GM23338 (cell line): ENCODE data around the gene GRIFIN. TPM values are rescaled to one million over a fixed set of nuclear protein-coding genes. Genes with fewer than 3 reads are reported as not detected.

ENCODE experiments used
- EZH2phosphoT487 ChIP-seq: fragments of 200-600 bp; sonication (generic); IDR thresholded peaks from one replicate; pipeline ENCODE4 v1.8.1; 2018; ENCODE audit warnings: antibody characterized with exemption; ENCODE audit not compliant: unreplicated experiment
- polyA plus RNA-seq: library from polyadenylated mRNA; unstranded; fragments of >200 nt; fragmentation: Nextera tagmentation; extraction: Ambion mirVana; gene quantifications from 2 replicates; pipeline ENCODE4 v1.2.1, GENCODE V29; 2016
- total RNA-seq: library from RNA; depleted of rRNA; stranded (reverse); fragments of >200 nt; shearing (Covaris generic); gene quantifications from 2 replicates; pipeline ENCODE4 v1.2.3, GENCODE V29; 2014
- TF ChIP-seq, protein P1 (sequence below): fragments of 250-450 bp; sonication (Bioruptor Pico); IDR thresholded peaks from 2 replicates; pipeline ENCODE4 v1.5.0; 2020; ENCODE audit warnings: mild to moderate bottlenecking, moderate library complexity
- TF ChIP-seq, protein P2 (sequence below), 2 experiments: fragments of 200-600 bp in 1 of 2; sonication (generic) in 1 of 2; conservative IDR thresholded peaks; 2 replicates each; pipeline versions ENCODE4 v1.5.1 to v1.6.1; 2016 to 2017; ENCODE audit warnings: antibody characterized with exemption in 2 of 2, low read depth in 2 of 2, mild to moderate bottlenecking in 2 of 2, moderate library complexity in 1 of 2
- TF ChIP-seq, protein P3 (sequence below): IDR thresholded peaks from one replicate; pipeline ENCODE4 v1.6.1; 2018; ENCODE audit warnings: antibody characterized with exemption; ENCODE audit not compliant: unreplicated experiment
- TF ChIP-seq, protein P4 (sequence below): IDR thresholded peaks from 2 replicates; pipeline ENCODE4 v1.6.1; 2016; ENCODE audit warnings: antibody characterized with exemption

The GRIFIN gene
- total and polyA plus RNA-seq, 2 experiments from 2014 or later, result not detected

DNA sequence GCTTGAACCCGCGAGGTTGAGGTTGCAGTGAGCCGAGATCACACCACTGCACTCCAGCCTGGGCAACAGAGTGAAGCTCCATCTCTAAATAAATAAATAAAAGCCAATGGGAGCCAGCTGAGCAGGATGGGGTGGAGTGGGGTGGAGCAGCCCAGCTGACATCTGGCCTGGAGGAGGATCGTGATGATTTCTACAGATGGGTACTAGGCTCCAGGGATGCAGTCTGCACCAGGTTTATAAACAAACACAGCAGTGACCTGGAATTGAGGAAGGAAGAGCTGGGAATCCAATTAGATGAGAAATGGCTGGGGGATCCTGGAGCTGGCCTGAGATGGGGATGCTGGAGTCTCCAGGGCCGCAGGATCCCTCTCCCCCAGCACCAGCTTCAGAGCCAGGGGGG is 7.3 kb upstream of the GRIFIN start (continued):
- TF ChIP-seq, protein P1, sequence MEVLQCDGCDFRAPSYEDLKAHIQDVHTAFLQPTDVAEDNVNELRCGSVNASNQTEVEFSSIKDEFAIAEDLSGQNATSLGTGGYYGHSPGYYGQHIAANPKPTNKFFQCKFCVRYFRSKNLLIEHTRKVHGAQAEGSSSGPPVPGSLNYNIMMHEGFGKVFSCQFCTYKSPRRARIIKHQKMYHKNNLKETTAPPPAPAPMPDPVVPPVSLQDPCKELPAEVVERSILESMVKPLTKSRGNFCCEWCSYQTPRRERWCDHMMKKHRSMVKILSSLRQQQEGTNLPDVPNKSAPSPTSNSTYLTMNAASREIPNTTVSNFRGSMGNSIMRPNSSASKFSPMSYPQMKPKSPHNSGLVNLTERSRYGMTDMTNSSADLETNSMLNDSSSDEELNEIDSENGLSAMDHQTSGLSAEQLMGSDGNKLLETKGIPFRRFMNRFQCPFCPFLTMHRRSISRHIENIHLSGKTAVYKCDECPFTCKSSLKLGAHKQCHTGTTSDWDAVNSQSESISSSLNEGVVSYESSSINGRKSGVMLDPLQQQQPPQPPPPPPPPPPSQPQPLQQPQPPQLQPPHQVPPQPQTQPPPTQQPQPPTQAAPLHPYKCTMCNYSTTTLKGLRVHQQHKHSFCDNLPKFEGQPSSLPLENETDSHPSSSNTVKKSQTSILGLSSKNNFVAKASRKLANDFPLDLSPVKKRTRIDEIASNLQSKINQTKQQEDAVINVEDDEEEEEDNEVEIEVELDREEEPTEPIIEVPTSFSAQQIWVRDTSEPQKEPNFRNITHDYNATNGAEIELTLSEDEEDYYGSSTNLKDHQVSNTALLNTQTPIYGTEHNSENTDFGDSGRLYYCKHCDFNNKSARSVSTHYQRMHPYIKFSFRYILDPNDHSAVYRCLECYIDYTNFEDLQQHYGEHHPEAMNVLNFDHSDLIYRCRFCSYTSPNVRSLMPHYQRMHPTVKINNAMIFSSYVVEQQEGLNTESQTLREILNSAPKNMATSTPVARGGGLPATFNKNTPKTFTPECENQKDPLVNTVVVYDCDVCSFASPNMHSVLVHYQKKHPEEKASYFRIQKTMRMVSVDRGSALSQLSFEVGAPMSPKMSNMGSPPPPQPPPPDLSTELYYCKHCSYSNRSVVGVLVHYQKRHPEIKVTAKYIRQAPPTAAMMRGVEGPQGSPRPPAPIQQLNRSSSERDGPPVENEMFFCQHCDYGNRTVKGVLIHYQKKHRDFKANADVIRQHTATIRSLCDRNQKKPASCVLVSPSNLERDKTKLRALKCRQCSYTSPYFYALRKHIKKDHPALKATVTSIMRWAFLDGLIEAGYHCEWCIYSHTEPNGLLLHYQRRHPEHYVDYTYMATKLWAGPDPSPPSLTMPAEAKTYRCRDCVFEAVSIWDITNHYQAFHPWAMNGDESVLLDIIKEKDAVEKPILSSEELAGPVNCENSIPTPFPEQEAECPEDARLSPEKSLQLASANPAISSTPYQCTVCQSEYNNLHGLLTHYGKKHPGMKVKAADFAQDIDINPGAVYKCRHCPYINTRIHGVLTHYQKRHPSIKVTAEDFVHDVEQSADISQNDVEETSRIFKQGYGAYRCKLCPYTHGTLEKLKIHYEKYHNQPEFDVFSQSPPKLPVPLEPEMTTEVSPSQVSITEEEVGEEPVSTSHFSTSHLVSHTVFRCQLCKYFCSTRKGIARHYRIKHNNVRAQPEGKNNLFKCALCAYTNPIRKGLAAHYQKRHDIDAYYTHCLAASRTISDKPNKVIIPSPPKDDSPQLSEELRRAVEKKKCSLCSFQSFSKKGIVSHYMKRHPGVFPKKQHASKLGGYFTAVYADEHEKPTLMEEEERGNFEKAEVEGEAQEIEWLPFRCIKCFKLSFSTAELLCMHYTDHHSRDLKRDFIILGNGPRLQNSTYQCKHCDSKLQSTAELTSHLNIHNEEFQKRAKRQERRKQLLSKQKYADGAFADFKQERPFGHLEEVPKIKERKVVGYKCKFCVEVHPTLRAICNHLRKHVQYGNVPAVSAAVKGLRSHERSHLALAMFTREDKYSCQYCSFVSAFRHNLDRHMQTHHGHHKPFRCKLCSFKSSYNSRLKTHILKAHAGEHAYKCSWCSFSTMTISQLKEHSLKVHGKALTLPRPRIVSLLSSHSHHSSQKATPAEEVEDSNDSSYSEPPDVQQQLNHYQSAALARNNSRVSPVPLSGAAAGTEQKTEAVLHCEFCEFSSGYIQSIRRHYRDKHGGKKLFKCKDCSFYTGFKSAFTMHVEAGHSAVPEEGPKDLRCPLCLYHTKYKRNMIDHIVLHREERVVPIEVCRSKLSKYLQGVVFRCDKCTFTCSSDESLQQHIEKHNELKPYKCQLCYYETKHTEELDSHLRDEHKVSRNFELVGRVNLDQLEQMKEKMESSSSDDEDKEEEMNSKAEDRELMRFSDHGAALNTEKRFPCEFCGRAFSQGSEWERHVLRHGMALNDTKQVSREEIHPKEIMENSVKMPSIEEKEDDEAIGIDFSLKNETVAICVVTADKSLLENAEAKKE (CRISPR knock-in tag), result no peak
- TF ChIP-seq, protein P2, sequence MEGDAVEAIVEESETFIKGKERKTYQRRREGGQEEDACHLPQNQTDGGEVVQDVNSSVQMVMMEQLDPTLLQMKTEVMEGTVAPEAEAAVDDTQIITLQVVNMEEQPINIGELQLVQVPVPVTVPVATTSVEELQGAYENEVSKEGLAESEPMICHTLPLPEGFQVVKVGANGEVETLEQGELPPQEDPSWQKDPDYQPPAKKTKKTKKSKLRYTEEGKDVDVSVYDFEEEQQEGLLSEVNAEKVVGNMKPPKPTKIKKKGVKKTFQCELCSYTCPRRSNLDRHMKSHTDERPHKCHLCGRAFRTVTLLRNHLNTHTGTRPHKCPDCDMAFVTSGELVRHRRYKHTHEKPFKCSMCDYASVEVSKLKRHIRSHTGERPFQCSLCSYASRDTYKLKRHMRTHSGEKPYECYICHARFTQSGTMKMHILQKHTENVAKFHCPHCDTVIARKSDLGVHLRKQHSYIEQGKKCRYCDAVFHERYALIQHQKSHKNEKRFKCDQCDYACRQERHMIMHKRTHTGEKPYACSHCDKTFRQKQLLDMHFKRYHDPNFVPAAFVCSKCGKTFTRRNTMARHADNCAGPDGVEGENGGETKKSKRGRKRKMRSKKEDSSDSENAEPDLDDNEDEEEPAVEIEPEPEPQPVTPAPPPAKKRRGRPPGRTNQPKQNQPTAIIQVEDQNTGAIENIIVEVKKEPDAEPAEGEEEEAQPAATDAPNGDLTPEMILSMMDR (conservative IDR thresholded peaks at IDR 0.05; ENCODE audit: low read depth in 2 of 2), result no peak
- TF ChIP-seq EZH2phosphoT487, result no peak
- TF ChIP-seq, protein P3, sequence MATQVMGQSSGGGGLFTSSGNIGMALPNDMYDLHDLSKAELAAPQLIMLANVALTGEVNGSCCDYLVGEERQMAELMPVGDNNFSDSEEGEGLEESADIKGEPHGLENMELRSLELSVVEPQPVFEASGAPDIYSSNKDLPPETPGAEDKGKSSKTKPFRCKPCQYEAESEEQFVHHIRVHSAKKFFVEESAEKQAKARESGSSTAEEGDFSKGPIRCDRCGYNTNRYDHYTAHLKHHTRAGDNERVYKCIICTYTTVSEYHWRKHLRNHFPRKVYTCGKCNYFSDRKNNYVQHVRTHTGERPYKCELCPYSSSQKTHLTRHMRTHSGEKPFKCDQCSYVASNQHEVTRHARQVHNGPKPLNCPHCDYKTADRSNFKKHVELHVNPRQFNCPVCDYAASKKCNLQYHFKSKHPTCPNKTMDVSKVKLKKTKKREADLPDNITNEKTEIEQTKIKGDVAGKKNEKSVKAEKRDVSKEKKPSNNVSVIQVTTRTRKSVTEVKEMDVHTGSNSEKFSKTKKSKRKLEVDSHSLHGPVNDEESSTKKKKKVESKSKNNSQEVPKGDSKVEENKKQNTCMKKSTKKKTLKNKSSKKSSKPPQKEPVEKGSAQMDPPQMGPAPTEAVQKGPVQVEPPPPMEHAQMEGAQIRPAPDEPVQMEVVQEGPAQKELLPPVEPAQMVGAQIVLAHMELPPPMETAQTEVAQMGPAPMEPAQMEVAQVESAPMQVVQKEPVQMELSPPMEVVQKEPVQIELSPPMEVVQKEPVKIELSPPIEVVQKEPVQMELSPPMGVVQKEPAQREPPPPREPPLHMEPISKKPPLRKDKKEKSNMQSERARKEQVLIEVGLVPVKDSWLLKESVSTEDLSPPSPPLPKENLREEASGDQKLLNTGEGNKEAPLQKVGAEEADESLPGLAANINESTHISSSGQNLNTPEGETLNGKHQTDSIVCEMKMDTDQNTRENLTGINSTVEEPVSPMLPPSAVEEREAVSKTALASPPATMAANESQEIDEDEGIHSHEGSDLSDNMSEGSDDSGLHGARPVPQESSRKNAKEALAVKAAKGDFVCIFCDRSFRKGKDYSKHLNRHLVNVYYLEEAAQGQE, result no peak
- TF ChIP-seq, protein P4, sequence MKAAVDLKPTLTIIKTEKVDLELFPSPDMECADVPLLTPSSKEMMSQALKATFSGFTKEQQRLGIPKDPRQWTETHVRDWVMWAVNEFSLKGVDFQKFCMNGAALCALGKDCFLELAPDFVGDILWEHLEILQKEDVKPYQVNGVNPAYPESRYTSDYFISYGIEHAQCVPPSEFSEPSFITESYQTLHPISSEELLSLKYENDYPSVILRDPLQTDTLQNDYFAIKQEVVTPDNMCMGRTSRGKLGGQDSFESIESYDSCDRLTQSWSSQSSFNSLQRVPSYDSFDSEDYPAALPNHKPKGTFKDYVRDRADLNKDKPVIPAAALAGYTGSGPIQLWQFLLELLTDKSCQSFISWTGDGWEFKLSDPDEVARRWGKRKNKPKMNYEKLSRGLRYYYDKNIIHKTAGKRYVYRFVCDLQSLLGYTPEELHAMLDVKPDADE, result no peak
